OCI-LY1 (cell line): Measurements from ENCODE around the gene ANK3.

Experiments
- EZH2 ChIP-seq: fragments of 200-600 bp; sonication (generic), shearing (Covaris generic); IDR thresholded peaks from 2 replicates; pipeline ENCODE4 v1.8.0; 2017; ENCODE audit warnings: borderline replicate concordance, mixed run types, mild to moderate bottlenecking, antibody characterized with exemption, low read length, moderate library complexity, mixed read lengths
- TF ChIP-seq, protein P1 (sequence below): fragments of 200-600 bp; sonication (generic), shearing (Covaris generic); IDR thresholded peaks from 2 replicates; pipeline ENCODE4 v1.5.1; 2017; ENCODE audit warnings: mild to moderate bottlenecking, antibody characterized with exemption, low read length, moderate library complexity, mixed read lengths

DNA sequence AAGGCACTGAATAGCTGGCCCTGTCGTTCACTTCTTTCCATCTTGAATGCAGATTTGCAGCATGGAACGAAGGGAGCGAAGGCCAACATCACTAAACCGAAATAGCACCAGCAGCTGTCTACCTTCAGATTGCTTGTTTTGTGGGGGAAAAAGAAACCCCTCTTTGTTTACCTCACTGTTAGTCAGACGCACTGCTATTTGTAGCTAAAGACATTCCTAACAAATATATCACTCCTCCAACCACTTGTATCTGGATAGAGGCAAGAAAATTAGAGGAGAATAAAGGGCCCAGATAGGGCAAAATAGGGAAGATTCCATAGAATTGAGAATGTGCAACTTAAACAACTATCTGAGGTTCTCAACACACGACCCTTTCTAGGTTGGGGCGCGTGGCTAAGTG is 26.5 kb downstream of the ANK3 start:
- TF ChIP-seq, protein P1, sequence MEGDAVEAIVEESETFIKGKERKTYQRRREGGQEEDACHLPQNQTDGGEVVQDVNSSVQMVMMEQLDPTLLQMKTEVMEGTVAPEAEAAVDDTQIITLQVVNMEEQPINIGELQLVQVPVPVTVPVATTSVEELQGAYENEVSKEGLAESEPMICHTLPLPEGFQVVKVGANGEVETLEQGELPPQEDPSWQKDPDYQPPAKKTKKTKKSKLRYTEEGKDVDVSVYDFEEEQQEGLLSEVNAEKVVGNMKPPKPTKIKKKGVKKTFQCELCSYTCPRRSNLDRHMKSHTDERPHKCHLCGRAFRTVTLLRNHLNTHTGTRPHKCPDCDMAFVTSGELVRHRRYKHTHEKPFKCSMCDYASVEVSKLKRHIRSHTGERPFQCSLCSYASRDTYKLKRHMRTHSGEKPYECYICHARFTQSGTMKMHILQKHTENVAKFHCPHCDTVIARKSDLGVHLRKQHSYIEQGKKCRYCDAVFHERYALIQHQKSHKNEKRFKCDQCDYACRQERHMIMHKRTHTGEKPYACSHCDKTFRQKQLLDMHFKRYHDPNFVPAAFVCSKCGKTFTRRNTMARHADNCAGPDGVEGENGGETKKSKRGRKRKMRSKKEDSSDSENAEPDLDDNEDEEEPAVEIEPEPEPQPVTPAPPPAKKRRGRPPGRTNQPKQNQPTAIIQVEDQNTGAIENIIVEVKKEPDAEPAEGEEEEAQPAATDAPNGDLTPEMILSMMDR, result no peak
- TF ChIP-seq EZH2, result no peak
